ENCODE measurements around the gene FOXC2. TPM values are rescaled to one million over a fixed set of nuclear protein-coding genes. Genes with fewer than 3 reads are reported as not detected.
"Not testable (repeated sequence)": the region's sequence is repeated elsewhere in the genome, so short reads cannot be mapped to it uniquely, and the experiment has no call there.

Gene FOXC2
- polyA plus RNA-seq, 4 donors = 50.1 to 55.3 (median 52.2) TPM

DNA sequence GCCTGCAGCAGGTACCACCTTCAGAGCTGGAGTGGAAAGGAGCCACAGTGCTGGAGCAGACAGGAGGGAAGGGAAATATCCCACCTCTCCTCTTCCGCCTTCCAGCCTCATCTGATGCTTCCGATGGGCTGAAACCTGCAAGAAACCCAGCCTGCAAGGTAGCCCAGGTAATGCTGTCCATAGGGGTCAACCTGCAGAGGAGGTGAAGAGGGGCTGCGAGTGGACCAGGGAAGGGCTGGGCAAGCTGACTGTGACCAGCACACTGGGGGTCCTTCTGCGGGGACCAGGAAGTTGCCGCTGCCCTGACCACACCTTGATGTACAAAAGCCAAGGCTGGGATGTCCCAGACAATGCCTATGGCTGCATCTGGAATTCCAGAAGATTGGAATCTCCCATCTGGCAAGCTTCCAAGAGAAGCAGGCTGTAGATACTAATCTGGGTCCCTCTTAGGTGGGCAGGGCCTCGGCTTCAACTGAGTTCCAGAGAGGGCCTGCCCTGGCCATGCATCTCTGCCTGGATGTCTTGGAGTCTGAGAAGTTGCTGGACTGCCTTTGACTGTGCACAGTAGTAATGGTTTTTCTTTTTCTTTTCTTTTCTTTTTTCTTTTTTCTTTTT is 17.5 kb downstream of the FOXC2 start:
- no peak for DNase-seq (ENCODE audit: low read depth in 4 of 4, low spot score in 3 of 4)

DNA sequence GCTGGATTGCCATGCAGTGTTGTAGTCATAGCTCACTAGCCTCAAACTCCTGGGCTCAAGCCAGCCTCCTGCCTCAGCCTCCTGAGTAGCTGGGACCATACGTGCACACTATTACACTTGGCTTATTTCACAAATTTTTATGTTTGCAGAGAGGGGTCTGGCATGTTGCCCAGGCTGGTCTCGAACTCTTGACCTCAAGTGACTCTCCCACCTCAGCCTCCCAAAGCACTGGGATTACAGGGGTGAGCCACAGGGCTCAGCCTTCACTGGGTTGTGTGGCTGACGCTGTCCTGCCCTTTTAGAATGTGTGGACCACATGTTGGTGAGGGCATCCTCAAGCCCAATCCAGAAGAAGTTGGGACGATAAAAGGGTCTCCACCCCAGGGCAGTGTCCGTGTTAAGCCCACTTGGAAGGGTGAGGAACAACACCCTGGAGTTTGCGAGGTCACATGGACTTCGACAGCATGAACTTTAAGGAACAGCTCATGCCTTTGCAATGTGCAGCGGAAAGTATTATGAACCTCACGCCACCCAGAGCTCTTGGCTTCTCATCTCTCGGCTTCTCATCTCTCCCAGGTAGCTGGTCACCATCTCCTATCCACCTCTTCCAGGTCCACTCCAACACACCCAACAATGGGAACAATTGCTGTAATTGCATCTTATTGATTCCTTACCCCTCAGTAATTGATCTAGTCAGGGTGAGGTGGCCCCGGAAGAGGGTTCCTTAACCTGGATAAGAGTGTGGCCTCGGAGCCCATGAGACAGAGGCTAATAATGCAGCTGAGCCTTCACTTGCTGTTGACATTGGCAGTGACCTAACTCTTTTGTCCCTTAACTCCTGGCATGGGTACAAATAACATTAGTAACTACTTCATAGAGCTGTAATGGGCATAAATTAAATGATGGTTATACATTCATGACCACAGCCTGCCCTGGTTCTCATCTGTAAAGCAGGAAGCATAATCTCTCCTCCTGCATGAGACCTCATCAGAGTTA is 18.4 kb downstream of the FOXC2 start:
- no peak for DNase-seq (ENCODE audit: low read depth in 4 of 4, low spot score in 3 of 4)

DNA sequence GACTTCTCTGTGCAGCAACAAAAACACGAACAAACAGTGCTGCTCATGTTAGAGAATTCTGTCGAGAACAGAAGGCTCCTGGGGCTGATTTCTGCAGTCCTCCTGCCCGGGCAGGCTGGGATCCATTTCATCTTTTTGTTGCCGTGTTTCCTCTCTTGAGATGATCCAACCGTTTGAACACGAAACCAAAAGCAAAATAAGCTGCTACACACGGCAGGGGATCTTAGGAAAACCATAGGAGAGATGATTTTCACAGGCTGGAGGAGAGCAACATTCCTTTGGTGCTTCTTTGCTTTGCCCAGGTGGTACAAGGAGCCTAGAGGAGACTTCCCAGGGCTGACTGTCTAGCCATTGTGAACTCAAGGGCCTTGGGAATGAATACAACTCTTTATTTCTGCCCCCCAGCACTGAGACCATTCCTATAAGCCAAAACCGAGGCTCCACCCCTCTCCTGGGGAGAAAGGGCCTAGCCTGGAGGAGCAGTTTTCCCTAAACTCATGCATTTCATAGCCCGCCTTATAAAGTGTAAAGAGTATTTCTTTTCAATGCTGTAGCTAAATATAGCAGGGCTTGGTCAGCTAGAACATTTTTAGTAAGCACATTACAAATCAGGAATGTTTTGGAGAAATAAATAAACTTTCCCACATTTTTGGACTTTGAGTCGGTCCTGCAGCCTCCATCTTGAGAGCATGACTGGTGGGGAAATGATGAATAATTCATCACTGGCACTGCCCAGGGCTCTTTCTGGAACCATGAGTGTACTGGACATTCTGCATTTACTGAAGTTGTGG is 19.4 kb downstream of the FOXC2 start:
- no peak for DNase-seq (ENCODE audit: low read depth in 4 of 4, low spot score in 3 of 4)

GRCh38 chr16:86587487-86587886 is 20.9 kb downstream of the FOXC2 start:
- no peak for DNase-seq (ENCODE audit: low read depth in 4 of 4, low spot score in 3 of 4)

- DNase-seq (ENCODE audit: low read depth in 4 of 4, low spot score in 3 of 4) = not testable (repeated sequence)
These were observed 21.3 kb downstream of the FOXC2 start for GRCh38 chr16:86587955-86588354.

- no peak for DNase-seq (ENCODE audit: low read depth in 4 of 4, low spot score in 3 of 4)
These were observed 24.0 kb downstream of the FOXC2 start for GRCh38 chr16:86590501-86591144.

- no peak for DNase-seq (ENCODE audit: low read depth in 4 of 4, low spot score in 3 of 4)
These were observed 24.6 kb downstream of the FOXC2 start for GRCh38 chr16:86591270-86591669.

DNA sequence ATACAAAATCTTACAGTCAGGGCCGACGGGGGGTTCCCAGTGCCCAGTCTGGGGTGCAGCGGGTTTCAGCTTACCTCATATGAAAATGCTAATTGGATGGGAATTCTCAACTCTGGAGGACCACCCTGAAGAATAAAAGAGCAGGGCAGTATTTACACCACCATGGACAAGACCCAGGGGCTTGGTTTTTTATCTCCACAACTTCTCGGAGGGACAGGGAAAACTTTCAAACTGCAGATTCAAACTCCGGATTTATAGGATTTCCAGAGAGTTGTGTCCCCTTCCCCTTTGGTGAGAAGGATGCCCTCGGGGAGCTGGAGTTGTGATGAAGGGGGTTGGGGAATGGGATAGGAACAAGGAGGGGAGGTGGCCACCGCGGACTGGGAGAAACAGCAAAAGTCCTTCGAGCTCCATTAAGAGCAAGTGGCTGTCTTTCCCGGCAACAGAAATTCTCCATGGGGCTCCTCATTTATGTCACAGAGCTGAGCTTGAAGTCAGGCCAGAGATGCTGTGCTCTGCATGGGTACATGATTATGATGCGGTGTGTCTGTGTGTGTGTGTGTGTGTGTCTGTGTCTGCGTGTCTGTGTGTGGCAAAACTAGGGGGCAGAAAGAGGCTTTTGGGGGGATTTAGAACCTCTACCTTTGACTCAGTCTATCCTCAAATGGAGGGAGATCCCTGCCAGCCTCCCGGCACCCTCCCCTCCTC is 27.4 kb downstream of the FOXC2 start:
- DNase-seq (ENCODE audit: low read depth in 4 of 4, low spot score in 3 of 4) = no peak

- no peak for DNase-seq (ENCODE audit: low read depth in 4 of 4, low spot score in 3 of 4)
These were observed 28.1 kb downstream of the FOXC2 start for GRCh38 chr16:86594721-86595120.

DNA sequence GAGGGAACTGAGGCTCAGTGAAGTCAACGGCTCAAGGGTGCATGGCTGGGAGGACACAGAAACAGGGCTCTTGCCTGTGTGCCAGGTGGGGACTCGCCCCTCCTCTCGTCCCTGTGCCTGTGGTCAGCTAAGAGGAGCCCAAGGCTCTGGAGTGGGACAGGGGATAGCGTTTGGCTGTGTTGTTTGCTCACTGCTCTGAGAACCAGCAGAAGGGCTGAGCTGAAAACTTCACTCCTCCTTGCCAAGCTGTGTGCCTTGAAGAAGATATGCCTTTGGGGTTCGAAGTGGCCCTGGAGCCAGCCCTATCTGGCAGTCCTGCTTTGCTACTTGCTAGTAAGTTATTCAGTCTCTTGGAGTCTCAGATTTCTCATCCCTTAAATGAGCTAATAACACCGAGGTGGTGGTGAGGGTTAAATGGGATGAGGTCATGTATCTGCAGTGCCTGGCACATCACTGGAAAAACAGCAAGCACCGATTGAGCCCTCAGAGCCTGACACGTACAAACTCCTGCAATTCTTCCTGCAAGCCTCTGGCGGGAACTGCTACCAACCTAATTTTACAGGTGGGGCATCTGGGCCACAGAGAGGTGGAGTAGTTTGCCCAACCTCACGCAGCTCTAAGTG is 29.5 kb downstream of the FOXC2 start:
- DNase-seq (ENCODE audit: low read depth in 4 of 4, low spot score in 3 of 4) = no peak

- no peak for DNase-seq (ENCODE audit: low read depth in 4 of 4, low spot score in 3 of 4)
These were observed 30.7 kb downstream of the FOXC2 start for GRCh38 chr16:86597126-86597879.

DNA sequence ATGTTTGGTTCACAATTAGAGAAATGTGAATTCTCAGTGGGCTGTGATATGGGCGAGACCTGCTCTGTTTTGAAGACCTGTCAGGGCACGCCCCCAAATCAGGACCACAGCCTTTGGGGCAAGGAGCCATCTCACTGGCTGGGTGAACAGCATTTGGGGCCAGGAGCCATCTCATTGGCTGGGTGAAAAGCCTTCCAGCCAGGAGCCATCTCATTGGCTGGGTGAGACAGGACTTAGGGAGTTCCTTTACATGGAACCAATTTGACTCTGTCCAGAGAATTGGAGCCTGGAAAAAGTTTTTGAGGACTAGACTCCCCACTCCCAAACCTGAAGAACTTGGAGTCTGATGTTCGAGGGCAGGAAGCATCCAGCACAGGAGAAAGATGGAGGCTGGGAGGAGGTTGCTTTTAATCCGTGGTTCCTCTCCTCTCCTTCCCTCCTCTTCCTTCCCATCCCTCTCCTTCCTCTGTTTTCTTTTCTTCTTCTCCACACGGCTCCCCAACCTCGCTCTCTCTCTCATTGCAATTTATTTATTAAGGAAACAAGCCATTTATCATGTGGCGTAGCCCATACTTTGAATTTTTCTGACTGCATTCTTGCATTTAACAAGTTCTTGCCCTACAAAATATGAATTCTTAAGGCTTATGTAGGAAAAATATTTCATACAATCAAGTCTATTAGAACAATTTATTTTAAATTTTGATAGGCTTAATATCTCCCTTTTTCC is 31.4 kb downstream of the FOXC2 start:
- no peak for DNase-seq (ENCODE audit: low read depth in 4 of 4, low spot score in 3 of 4)

DNA sequence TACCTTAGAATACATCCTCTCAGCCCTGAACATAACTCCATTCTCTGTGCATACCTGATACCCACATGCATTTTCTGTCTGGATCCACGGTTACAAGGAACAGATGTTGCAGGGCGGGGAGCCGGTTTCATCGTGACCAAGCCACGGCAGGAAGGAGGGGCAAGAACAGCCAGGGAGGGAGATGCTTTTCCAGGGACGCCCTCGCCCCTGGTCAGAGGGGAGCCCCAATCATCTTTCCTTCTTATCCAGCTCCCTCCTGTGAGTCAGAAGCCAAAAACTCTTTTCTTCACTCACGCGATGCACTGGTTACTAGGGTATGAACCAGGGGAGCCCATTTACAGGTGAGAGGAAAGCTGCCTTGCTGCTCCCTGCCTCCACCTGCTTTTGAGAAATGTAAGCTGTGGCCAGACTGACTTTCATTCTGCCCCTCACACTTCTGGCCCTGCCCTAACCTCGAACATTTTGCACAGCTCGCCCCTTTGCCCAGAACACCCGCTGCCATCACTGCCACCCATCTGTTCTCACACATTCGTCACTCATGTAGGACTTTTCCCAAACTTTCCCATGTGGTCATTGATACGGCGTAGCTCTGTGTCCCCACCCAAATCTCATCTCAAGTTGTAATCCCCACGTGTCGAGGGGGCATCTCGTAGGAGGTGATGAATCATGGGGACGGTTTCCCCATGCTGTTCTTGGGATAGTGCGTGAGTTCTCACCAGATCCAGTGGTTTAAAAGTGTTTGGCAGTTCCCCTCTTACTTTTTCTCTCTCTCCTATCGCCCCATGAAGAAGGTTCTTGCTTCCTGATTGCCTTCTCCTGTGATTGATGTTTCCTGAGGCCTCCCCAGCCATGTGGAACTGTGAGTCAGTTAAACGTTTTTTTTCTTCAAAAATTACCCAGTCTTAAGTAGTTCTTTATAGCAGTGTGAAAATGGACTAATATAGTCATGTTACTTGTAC is 32.3 kb downstream of the FOXC2 start:
- DNase-seq (ENCODE audit: low read depth in 4 of 4, low spot score in 3 of 4) = no peak

DNA sequence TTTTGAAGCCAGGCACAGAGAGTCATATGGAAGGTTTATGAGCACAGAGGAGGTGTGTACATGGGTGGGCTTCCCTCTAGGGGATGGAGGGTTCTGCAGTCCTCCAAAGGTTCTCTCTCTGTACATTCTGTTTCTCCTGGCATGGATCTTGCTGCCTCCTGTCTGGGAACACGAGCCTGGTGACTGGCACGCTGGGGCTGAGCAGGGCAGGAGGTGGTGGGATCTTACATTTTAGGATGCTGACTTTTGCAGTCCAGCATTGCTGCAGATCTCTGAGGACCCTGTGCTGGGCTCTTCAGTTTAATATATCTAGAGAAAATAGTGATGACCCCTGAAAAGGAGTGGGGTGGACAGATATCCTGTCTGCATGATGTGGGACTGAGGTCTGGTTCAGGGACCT is 34.7 kb downstream of the FOXC2 start:
- no peak for DNase-seq (ENCODE audit: low read depth in 4 of 4, low spot score in 3 of 4)

DNA sequence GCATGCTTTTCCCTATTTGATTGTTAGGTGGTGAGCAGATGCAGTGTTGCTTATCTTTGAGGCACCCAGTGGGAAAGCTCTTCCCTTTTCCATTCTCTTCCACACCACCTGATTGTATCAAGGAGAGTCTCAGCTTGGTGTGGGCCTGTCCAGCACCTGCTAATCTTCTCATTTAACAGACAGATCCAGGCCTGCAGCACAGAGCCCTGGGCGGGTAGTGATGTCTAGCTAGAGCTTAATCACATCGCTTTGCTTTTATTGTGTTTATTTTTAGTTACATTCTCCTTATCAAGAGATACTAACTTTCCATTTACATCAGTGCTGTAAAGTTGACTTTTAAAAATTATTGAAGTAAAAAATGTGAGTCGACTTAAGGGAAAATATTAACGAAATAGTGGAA is 35.9 kb downstream of the FOXC2 start:
- no peak for DNase-seq (ENCODE audit: low read depth in 4 of 4, low spot score in 3 of 4)

GRCh38 chr16:86604436-86605193 is 38.0 kb downstream of the FOXC2 start:
- DNase-seq (ENCODE audit: low read depth in 4 of 4, low spot score in 3 of 4) = no peak
